Measurements from ENCODE around the gene MCUB. TPM values are rescaled to one million over a fixed set of nuclear protein-coding genes. Genes with fewer than 3 reads are reported as not detected.

Gene MCUB
- total RNA-seq, 2 experiments from 2014 or later = 69.1 to 71.8 TPM

Other genes starting within 250 kb of the MCUB start
- 10 to 100 TPM; 20.6 to 21.1 TPM for gene SEC24B, start 126.4 kb upstream of the MCUB start, total RNA-seq
- 10 to 100 TPM; 11.5 to 12.1 TPM for gene CASP6, start 143.2 kb downstream of the MCUB start, total RNA-seq
- gene PLA2G12A, start 169.8 kb downstream of the MCUB start, total RNA-seq = 10 to 100 TPM; 22.8 to 24.3 TPM
- gene CFI, start 241.8 kb downstream of the MCUB start, total RNA-seq = not detected

All from activated naive CD4-positive, alpha-beta T cell treated with anti-CD3 and anti-CD28 coated beads for 36 hours (primary cell).